PC-3 (cell line): ENCODE measurements around the gene USHBP1. TPM values are rescaled to one million over a fixed set of nuclear protein-coding genes. Genes with fewer than 3 reads are reported as not detected.
A peak's percentile ranks its signal among the peaks of the same experiment; 100 is the strongest.

ENCODE experiments used
- ATAC-seq: fragments of 200-7000 bp; cut with Tn5 transposase; 2 replicates; pipeline ENCODE4 v1.9.1; 2020; ENCODE audit warnings: mild to moderate bottlenecking, moderate library complexity
- BruUV-seq: library from RNA; stranded (reverse); fragments of 400-500 nt; replicated peaks from 2 replicates; lab custom pipeline; 2021; lab: Mats Ljungman, UMichigan
- CTCF ChIA-PET: fragments of 300-600 bp; sonication (Branson Sonifier 250); formaldehyde crosslinking; loops from one replicate; lab custom pipeline; 2022; ENCODE audit warnings: antibody characterized with exemption; lab: Charles Lee
- POLR2A ChIA-PET: fragments of 300-600 bp; sonication (Branson Sonifier 250); formaldehyde crosslinking; loops from one replicate; lab custom pipeline; 2022; ENCODE audit warnings: antibody characterized with exemption; ENCODE audit not compliant: unreplicated experiment; lab: Charles Lee
- DNase-seq: peaks from one replicate; pipeline ENCODE4 v3.0.0-alpha.2; 2015
- H2AFZ ChIP-seq: fragments of 300-600 bp; sonication (generic); 2 replicates; pipeline ENCODE4 v1.6.0; 2016; ENCODE audit warnings: antibody characterized with exemption, low read length
- H3F3A ChIP-seq: fragments of 300-600 bp; sonication (generic); one replicate; pipeline ENCODE4 v1.6.0; 2017; ENCODE audit warnings: antibody characterized with exemption, low read length, control low read depth, mild to moderate bottlenecking; ENCODE audit not compliant: unreplicated experiment
- H3K27ac ChIP-seq: fragments of 300-600 bp; sonication (generic); 2 replicates; pipeline ENCODE4 v1.5.1; 2016; ENCODE audit warnings: mild to moderate bottlenecking, low read length
- H3K27me3 ChIP-seq: fragments of 300-600 bp; sonication (generic); 2 replicates; pipeline ENCODE4 v1.6.1; 2016; ENCODE audit warnings: low read length, mixed read lengths
- H3K36me3 ChIP-seq: fragments of 300-600 bp; sonication (generic); 2 replicates; pipeline ENCODE4 v1.6.1; 2016; ENCODE audit warnings: low read depth, mixed run types, low read length, mixed read lengths
- H3K4me1 ChIP-seq: fragments of 300-600 bp; sonication (generic); 2 replicates; pipeline ENCODE4 v1.5.1; 2016; ENCODE audit warnings: low read length; ENCODE audit not compliant: insufficient read depth
- H3K4me2 ChIP-seq: fragments of 300-600 bp; sonication (generic); 2 replicates; pipeline ENCODE4 v1.6.0; 2016; ENCODE audit warnings: low read length
- H3K4me3 ChIP-seq: fragments of 300-600 bp; sonication (generic); 2 replicates; pipeline ENCODE4 v1.5.1; 2016; ENCODE audit warnings: mild to moderate bottlenecking, low read length, mixed read lengths
- H3K79me2 ChIP-seq: fragments of 300-600 bp; sonication (generic); 2 replicates; pipeline ENCODE4 v1.6.1; 2017; ENCODE audit warnings: low read length, mixed read lengths
- H3K9ac ChIP-seq: fragments of 300-600 bp; sonication (generic); 2 replicates; pipeline ENCODE4 v1.6.0; 2016; ENCODE audit warnings: mild to moderate bottlenecking, low read length
- H3K9me2 ChIP-seq: fragments of 300-600 bp; sonication (generic); replicated peaks from 2 replicates; pipeline ENCODE4 v1.6.1; 2016; ENCODE audit warnings: mixed run types, low read length, mixed read lengths
- H3K9me3 ChIP-seq: fragments of 300-600 bp; sonication (generic); 2 replicates; pipeline ENCODE4 v1.6.1; 2016; ENCODE audit warnings: low read length, mixed read lengths
- H4K20me1 ChIP-seq: fragments of 300-600 bp; sonication (generic); 2 replicates; pipeline ENCODE4 v1.6.1; 2016; ENCODE audit warnings: low read length, mixed read lengths
- EZH2 ChIP-seq: fragments of 300-600 bp; sonication (generic); IDR thresholded peaks from one replicate; pipeline ENCODE4 v1.6.1; 2017; ENCODE audit warnings: antibody characterized with exemption, mild to moderate bottlenecking, low read length; ENCODE audit not compliant: unreplicated experiment
- EZH2phosphoT487 ChIP-seq: fragments of 300-600 bp; sonication (generic); IDR thresholded peaks from 2 replicates; pipeline ENCODE4 v1.6.1; 2018; ENCODE audit warnings: mild to moderate bottlenecking, antibody characterized with exemption, low read length, borderline replicate concordance
- intact Hi-C: fragments of 100-400 bp; cut with micrococcal nuclease; formaldehyde crosslinking; loops from 2 replicates; pipeline ENCODE4 v1.9.0; 2023
- total RNA-seq: library from RNA; depleted of rRNA; stranded (reverse); fragments of >200 nt; gene quantifications from 2 replicates; pipeline ENCODE4 v1.2.3, GENCODE V29; 2014
- TF ChIP-seq, protein P1 (sequence below): fragments of 300-600 bp; sonication (generic); conservative IDR thresholded peaks from 2 replicates; pipeline ENCODE4 v1.5.1; 2017; ENCODE audit warnings: antibody characterized with exemption, low read depth, mild to moderate bottlenecking, low read length

The USHBP1 gene
- total RNA-seq, 1 experiment from 2014 or later: not detected

- H3K36me3 ChIP-seq: no peaks in the 10 kb centered on the region
- H3K4me1 ChIP-seq: no peaks in the 10 kb centered on the region
- POLR2A ChIA-PET: no interaction called here
- no peak overlapping the region for H3K9ac ChIP-seq
- no TSS peak for BruUV-seq
- no peak overlapping the region for H3K4me3 ChIP-seq
- H2AFZ ChIP-seq: peak overlapping the region; percentile 79
- peak; percentile 89 for DNase-seq
- H3K9me2 ChIP-seq: no peaks in the 10 kb centered on the region
- ATAC-seq: peak; percentile 100
- H3F3A ChIP-seq: no peaks in the 10 kb centered on the region
- H3K27me3 ChIP-seq: no peaks in the 10 kb centered on the region
- TF ChIP-seq EZH2 (no peak), EZH2phosphoT487 (no peak)
- TF ChIP-seq, protein P1, sequence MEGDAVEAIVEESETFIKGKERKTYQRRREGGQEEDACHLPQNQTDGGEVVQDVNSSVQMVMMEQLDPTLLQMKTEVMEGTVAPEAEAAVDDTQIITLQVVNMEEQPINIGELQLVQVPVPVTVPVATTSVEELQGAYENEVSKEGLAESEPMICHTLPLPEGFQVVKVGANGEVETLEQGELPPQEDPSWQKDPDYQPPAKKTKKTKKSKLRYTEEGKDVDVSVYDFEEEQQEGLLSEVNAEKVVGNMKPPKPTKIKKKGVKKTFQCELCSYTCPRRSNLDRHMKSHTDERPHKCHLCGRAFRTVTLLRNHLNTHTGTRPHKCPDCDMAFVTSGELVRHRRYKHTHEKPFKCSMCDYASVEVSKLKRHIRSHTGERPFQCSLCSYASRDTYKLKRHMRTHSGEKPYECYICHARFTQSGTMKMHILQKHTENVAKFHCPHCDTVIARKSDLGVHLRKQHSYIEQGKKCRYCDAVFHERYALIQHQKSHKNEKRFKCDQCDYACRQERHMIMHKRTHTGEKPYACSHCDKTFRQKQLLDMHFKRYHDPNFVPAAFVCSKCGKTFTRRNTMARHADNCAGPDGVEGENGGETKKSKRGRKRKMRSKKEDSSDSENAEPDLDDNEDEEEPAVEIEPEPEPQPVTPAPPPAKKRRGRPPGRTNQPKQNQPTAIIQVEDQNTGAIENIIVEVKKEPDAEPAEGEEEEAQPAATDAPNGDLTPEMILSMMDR: peak; percentile 94
- intact Hi-C loops: loop anchor here (1.0 kb wide), 1 partner anchor 21 kb away; no protein-coding TSS in a partner anchor
- H3K27ac ChIP-seq: no peak overlapping the region
- CTCF ChIA-PET: interaction anchor here (0.6 to 0.9 kb wide), 2 partner anchors 12 to 44 kb away, joined by 3 to 4 read pairs; partner anchors contain the start of gene MRPL34
- H4K20me1 ChIP-seq: no peaks in the 10 kb centered on the region
- H3K4me2 ChIP-seq: no peak overlapping the region
- no peaks in the 10 kb centered on the region for H3K79me2 ChIP-seq
- H3K9me3 ChIP-seq: 0 out of 2 replicates have a peak, but pooled peaks cover 5% of the 10 kb centered on the region
These were observed 3.7 kb downstream of the USHBP1 start for GRCh38 chr19:17260842-17261325.

DNA sequence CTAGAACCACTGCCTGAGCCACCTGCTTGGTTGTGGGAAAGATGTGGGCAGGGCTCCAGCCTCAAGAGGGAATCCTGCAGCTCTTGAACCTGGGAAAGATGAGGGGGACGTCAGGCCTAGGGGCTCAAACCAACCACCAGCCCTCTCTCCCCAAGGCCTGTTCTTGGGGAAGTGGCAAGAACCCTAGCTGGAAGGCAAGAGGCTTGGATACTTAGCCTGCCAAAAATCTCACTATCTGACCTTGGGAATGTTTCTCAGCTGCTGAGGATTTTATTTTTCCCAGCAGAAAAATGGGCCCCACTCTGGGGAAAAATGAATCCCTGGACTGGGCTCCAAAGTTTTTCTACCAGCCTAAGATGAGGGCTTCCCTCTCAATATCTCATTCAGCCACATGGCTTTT lies 4.6 kb downstream of the USHBP1 start:
- Histone ChIP-seq H3K27ac (no peak overlapping the region), H3F3A (no peaks in the 10 kb centered on the region), H2AFZ (no peak overlapping the region), H3K79me2 (no peaks in the 10 kb centered on the region), H3K4me2 (no peak overlapping the region), H3K9me3 (0 out of 2 replicates have a peak, but pooled peaks cover 5% of the 10 kb centered on the region), H3K9me2 (no peaks in the 10 kb centered on the region), H3K4me3 (no peak overlapping the region), H3K27me3 (no peaks in the 10 kb centered on the region), H3K36me3 (no peaks in the 10 kb centered on the region), H4K20me1 (no peaks in the 10 kb centered on the region), H3K9ac (no peak overlapping the region), H3K4me1 (no peaks in the 10 kb centered on the region)
- no TSS peak for BruUV-seq
- DNase-seq (no peak), ATAC-seq (no peak)
- POLR2A ChIA-PET: no interaction called here
- intact Hi-C loops: no loop called here
- CTCF ChIA-PET: interaction anchor here (0.6 to 0.9 kb wide), 2 partner anchors 11 to 45 kb away, joined by 3 to 4 read pairs; partner anchors contain the start of gene MRPL34
- TF ChIP-seq EZH2 (no peak), EZH2phosphoT487 (no peak)
- TF ChIP-seq, protein P1: no peak

DNA sequence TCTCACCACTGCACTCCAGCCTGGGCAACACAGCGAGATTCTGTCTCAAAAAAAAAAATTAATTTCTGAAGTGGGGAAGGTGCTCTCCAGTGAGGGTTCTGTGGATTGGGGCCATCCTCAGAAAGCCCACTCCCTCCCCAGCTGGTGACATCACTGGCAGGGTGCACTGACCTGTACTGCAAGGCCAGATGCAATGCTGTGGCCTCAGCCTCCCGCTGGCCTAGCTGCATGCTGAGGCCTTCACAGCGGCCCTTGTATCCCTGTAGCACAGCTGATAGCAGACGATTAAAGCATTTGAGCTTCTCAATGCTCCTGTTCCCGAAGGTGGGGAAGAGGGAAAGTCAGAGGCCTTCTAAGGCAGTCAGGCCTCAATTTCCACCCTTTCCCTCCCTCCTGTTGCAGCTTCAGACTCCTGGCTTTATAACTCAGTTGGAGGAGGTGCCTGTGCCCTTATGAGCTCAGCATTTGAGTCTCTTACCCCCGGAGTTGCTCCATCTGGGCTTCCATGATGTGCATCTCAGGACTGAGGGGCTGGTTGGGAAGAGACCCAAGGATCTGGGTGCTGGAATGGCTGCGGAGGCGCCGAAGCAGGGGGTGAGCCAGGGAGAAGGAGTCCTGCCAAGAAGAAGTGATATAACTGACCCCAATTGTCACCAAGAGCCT lies 5.3 kb downstream of the USHBP1 start:
- Histone ChIP-seq H3K4me3 (no peak overlapping the region), H3K27me3 (no peaks in the 10 kb centered on the region), H2AFZ (no peak overlapping the region), H3K4me1 (no peaks in the 10 kb centered on the region), H3K9me2 (no peaks in the 10 kb centered on the region), H3K9ac (no peak overlapping the region), H3K4me2 (no peak overlapping the region), H3F3A (no peaks in the 10 kb centered on the region), H3K79me2 (no peaks in the 10 kb centered on the region), H4K20me1 (no peaks in the 10 kb centered on the region), H3K36me3 (no peaks in the 10 kb centered on the region), H3K9me3 (0 out of 2 replicates have a peak, but pooled peaks cover 5% of the 10 kb centered on the region), H3K27ac (no peak overlapping the region)
- ChIA-PET CTCF (no interaction called here), POLR2A (no interaction called here)
- ATAC-seq (no peak), DNase-seq (no peak)
- BruUV-seq: no TSS peak
- TF ChIP-seq EZH2phosphoT487 (no peak), EZH2 (no peak)
- TF ChIP-seq, protein P1: no peak
- intact Hi-C loops: no loop called here
